MM.1S (cell line): ENCODE results near the gene KCTD2.

Experiments
- DNase-seq: peaks from one replicate; pipeline ENCODE4 v3.0.0-alpha.2; 2015
- H2AFZ ChIP-seq: fragments of 300-600 bp; sonication (generic); 2 replicates; pipeline ENCODE4 v1.6.0; 2016; ENCODE audit warnings: antibody characterized with exemption, low read length
- H3F3A ChIP-seq: fragments of 300-600 bp; sonication (generic); 2 replicates; pipeline ENCODE4 v1.6.1; 2016; ENCODE audit warnings: mild to moderate bottlenecking, antibody characterized with exemption, low read length, moderate library complexity, mixed read lengths; ENCODE audit not compliant: insufficient read depth
- H3K27ac ChIP-seq: fragments of 300-600 bp; sonication (generic); 2 replicates; pipeline ENCODE4 v1.5.1; 2016; ENCODE audit warnings: mild to moderate bottlenecking, low read length
- H3K27me3 ChIP-seq: fragments of 300-600 bp; sonication (generic); replicated peaks from 2 replicates; pipeline ENCODE4 v1.6.0; 2016; ENCODE audit warnings: low read length; ENCODE audit not compliant: insufficient read depth
- H3K36me3 ChIP-seq: fragments of 300-600 bp; sonication (generic); replicated peaks from 2 replicates; pipeline ENCODE4 v1.6.1; 2016; ENCODE audit warnings: mild to moderate bottlenecking, low read length, mixed read lengths; ENCODE audit not compliant: insufficient read depth
- H3K4me1 ChIP-seq: fragments of 300-600 bp; sonication (generic); 2 replicates; pipeline ENCODE4 v1.6.1; 2016; ENCODE audit warnings: low read length, mixed read lengths
- H3K4me2 ChIP-seq: fragments of 300-600 bp; sonication (generic); 2 replicates; pipeline ENCODE4 v1.6.0; 2016; ENCODE audit warnings: low read depth, low read length
- H3K4me3 ChIP-seq: fragments of 300-600 bp; sonication (generic); 2 replicates; pipeline ENCODE4 v1.5.1; 2016; ENCODE audit warnings: low read length, mixed read lengths
- H3K79me2 ChIP-seq: fragments of 300-600 bp; sonication (generic); 2 replicates; pipeline ENCODE4 v1.6.1; 2016; ENCODE audit warnings: mixed run types, low read length, mixed read lengths
- H3K9ac ChIP-seq: fragments of 300-600 bp; sonication (generic); 2 replicates; pipeline ENCODE4 v1.6.1; 2016; ENCODE audit warnings: low read length, mixed read lengths
- H3K9me2 ChIP-seq: fragments of 300-600 bp; sonication (generic); replicated peaks from 2 replicates; pipeline ENCODE4 v1.6.1; 2016; ENCODE audit warnings: mild to moderate bottlenecking, low read length, mixed read lengths; ENCODE audit not compliant: insufficient read depth
- H3K9me3 ChIP-seq: fragments of 300-600 bp; sonication (generic); replicated peaks from 2 replicates; pipeline ENCODE4 v1.6.1; 2016; ENCODE audit warnings: mild to moderate bottlenecking, low read length, mixed read lengths; ENCODE audit not compliant: insufficient read depth
- H4K20me1 ChIP-seq: fragments of 300-600 bp; sonication (generic); 2 replicates; pipeline ENCODE4 v1.6.1; 2016; ENCODE audit warnings: mild to moderate bottlenecking, low read length, moderate library complexity, mixed read lengths; ENCODE audit not compliant: insufficient read depth
- CTCF ChIP-seq: fragments of 300-600 bp; sonication (generic); IDR thresholded peaks from 2 replicates; pipeline ENCODE4 v1.5.1; 2016; ENCODE audit warnings: antibody characterized with exemption, low read length, mixed read lengths
- EZH2 ChIP-seq: fragments of 300-600 bp; sonication (generic); optimal IDR thresholded peaks from 2 replicates; pipeline ENCODE3; 2017; ENCODE audit warnings: low read depth, mild to moderate bottlenecking, antibody characterized with exemption, low read length, mixed read lengths
- EZH2phosphoT487 ChIP-seq: fragments of 300-600 bp; sonication (generic); IDR thresholded peaks from 2 replicates; pipeline ENCODE4 v1.6.1; 2018; ENCODE audit warnings: antibody characterized with exemption, low read length

Gene KCTD2

DNA sequence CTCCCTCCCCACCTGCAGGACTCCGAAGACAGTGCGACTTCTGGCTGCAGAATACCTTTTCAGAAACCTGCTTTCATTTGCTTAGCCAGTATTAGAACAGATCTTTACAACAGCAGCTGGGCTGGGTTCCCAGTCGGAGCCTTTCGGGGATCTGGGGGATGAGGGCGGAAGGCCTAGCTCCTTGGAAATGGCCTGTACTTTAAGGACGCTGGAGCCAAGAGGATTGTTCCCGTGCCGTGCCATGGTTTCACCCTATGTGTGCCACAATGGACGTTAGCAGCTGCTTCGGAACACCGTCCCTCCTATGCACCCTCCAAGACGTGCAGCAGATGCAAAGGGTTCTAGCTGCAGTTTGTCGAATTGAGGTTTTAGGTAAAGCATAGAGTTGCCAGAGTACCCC, 16.2 kb downstream of the KCTD2 start:
- peaks cover 27% of the 10 kb centered on the region for H3K4me1 ChIP-seq
- H3K4me3 ChIP-seq: no peak overlapping the region
- no peak overlapping the region for H3K9ac ChIP-seq
- H3K4me2 ChIP-seq: no peak overlapping the region
- no peaks in the 10 kb centered on the region for H3K27me3 ChIP-seq
- H4K20me1 ChIP-seq: no peaks in the 10 kb centered on the region
- H3K79me2 ChIP-seq: no peaks in the 10 kb centered on the region
- DNase-seq: no peak
- TF ChIP-seq EZH2 (no peak), CTCF (no peak), EZH2phosphoT487 (no peak)
- H3K27ac ChIP-seq: no peak overlapping the region
- H3K36me3 ChIP-seq: no peaks in the 10 kb centered on the region; the same call in 1 of the 2 replicates
- peaks cover 23% of the 10 kb centered on the region for H3F3A ChIP-seq
- H2AFZ ChIP-seq: no peak overlapping the region
- no peaks in the 10 kb centered on the region for H3K9me3 ChIP-seq
- no peaks in the 10 kb centered on the region for H3K9me2 ChIP-seq

GRCh38 chr17:75063626-75064025, 16.6 kb downstream of the KCTD2 start:
- Histone ChIP-seq H3K4me3 (no peak overlapping the region), H3K9ac (no peak overlapping the region), H3K9me3 (no peaks in the 10 kb centered on the region), H2AFZ (no peak overlapping the region), H3K27me3 (no peaks in the 10 kb centered on the region), H3F3A (peaks cover 23% of the 10 kb centered on the region), H3K9me2 (no peaks in the 10 kb centered on the region), H3K36me3 (no peaks in the 10 kb centered on the region; the same call in 1 of the 2 replicates), H3K4me1 (peaks cover 27% of the 10 kb centered on the region), H3K27ac (no peak overlapping the region), H3K4me2 (no peak overlapping the region), H4K20me1 (no peaks in the 10 kb centered on the region), H3K79me2 (no peaks in the 10 kb centered on the region)
- TF ChIP-seq EZH2: no peak
- no peak for TF ChIP-seq CTCF
- no peak for TF ChIP-seq EZH2phosphoT487
- DNase-seq: no peak

DNA sequence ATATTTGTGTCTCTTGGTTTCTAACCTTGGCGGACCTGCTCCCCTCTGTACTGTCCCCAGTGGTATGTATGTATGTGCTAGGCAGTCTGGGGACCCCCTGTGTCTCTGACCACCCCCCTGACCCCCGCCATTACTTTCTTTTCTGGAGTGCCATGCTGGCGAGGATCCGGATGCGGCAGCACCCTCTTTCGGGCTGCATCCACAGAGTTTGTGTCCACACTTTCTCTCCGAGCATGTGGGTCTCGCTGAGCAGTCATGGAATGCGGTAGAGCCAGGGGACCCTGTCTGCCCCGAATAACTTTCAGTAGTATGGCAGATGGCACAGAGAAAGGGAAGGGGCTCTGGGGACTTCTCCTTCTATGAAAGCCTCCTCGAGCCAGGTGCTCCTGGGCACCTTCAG, 17.0 kb downstream of the KCTD2 start:
- no peaks in the 10 kb centered on the region for H3K9me3 ChIP-seq
- H3K27me3 ChIP-seq: no peaks in the 10 kb centered on the region
- no peaks in the 10 kb centered on the region for H3K79me2 ChIP-seq
- H3K9ac ChIP-seq: no peak overlapping the region
- no peak for DNase-seq
- H3K27ac ChIP-seq: no peak overlapping the region
- peaks cover 23% of the 10 kb centered on the region for H3F3A ChIP-seq
- no peak overlapping the region for H2AFZ ChIP-seq
- H3K9me2 ChIP-seq: no peaks in the 10 kb centered on the region
- H3K4me3 ChIP-seq: no peak overlapping the region
- H3K4me1 ChIP-seq: peaks cover 27% of the 10 kb centered on the region
- no peak overlapping the region for H3K4me2 ChIP-seq
- H4K20me1 ChIP-seq: no peaks in the 10 kb centered on the region
- no peaks in the 10 kb centered on the region; the same call in 1 of the 2 replicates for H3K36me3 ChIP-seq
- TF ChIP-seq CTCF (no peak), EZH2 (no peak), EZH2phosphoT487 (no peak)

GRCh38 chr17:75064460-75064859, 17.4 kb downstream of the KCTD2 start:
- no peak overlapping the region for H3K9ac ChIP-seq
- peaks cover 23% of the 10 kb centered on the region for H3F3A ChIP-seq
- H3K27ac ChIP-seq: no peak overlapping the region
- no peak overlapping the region for H3K4me2 ChIP-seq
- no peak overlapping the region for H2AFZ ChIP-seq
- H3K79me2 ChIP-seq: no peaks in the 10 kb centered on the region
- H3K4me1 ChIP-seq: peaks cover 27% of the 10 kb centered on the region
- H3K27me3 ChIP-seq: no peaks in the 10 kb centered on the region
- no peak for DNase-seq
- no peak overlapping the region for H3K4me3 ChIP-seq
- H3K36me3 ChIP-seq: no peaks in the 10 kb centered on the region; the same call in 1 of the 2 replicates
- no peaks in the 10 kb centered on the region for H4K20me1 ChIP-seq
- no peaks in the 10 kb centered on the region for H3K9me2 ChIP-seq
- no peaks in the 10 kb centered on the region for H3K9me3 ChIP-seq
- no peak for TF ChIP-seq EZH2phosphoT487
- TF ChIP-seq CTCF: no peak
- no peak for TF ChIP-seq EZH2
